Heart left ventricle (tissue), 16 donors: ENCODE results near the gene OSTF1. TPM values are rescaled to one million over a fixed set of nuclear protein-coding genes. Genes with fewer than 3 reads are reported as not detected.
A peak's percentile ranks its signal among the peaks of the same experiment; 100 is the strongest.

Source experiments
- ATAC-seq, 4 donors: fragments of 200-7000 bp; cut with Tn5 transposase; one replicate each; pipeline ENCODE4 v1.9.1; 2020 to 2022; ENCODE audit warnings: moderate library complexity in 4 of 4, mild to moderate bottlenecking in 3 of 4, moderate number of reproducible peaks in 1 of 4
- DNase-seq, 5 donors: peaks; one replicate each; pipeline ENCODE4 v3.0.0-alpha.2; 2020
- H3K27ac ChIP-seq, 12 donors: fragments of 200-600 bp; sonication (generic) in 4 of 12; one replicate each; pipeline versions ENCODE4 v1.5.0 to v1.8.0; 2016 to 2022; ENCODE audit warnings: mild to moderate bottlenecking in 2 of 12
- H3K27me3 ChIP-seq, 9 donors: fragments of 200-600 bp; sonication (generic) in 2 of 9; one replicate each; pipeline versions ENCODE4 v1.5.1 to v1.8.0; 2016 to 2022; ENCODE audit warnings: mild to moderate bottlenecking in 3 of 9
- H3K36me3 ChIP-seq, 9 donors: fragments of 200-600 bp; sonication (generic) in 2 of 9; one replicate each; pipeline versions ENCODE4 v1.5.0 to v1.8.0; 2018 to 2022; ENCODE audit warnings: mild to moderate bottlenecking in 2 of 9
- H3K4me1 ChIP-seq, 12 donors: fragments of 200-600 bp; sonication (generic) in 4 of 12; one replicate each; pipeline versions ENCODE4 v1.5.0 to v1.8.0; 2016 to 2022; ENCODE audit warnings: mild to moderate bottlenecking in 3 of 12
- H3K4me3 ChIP-seq, 12 donors: fragments of 200-600 bp; sonication (generic) in 4 of 12; one replicate each; pipeline versions ENCODE4 v1.5.0 to v1.8.0; 2017 to 2022; ENCODE audit warnings: mild to moderate bottlenecking in 9 of 12, moderate library complexity in 4 of 12
- H3K9me3 ChIP-seq, 12 donors: fragments of 200-600 bp; sonication (generic) in 4 of 12; one replicate each; pipeline versions ENCODE4 v1.5.0 to v1.8.0; 2016 to 2022; ENCODE audit warnings: mild to moderate bottlenecking in 1 of 12
- POLR2A ChIP-seq, 2 donors: fragments of 450-650 bp; IDR thresholded peaks; one replicate each; pipeline ENCODE4 v1.6.1; 2017; ENCODE audit warnings: antibody characterized with exemption in 2 of 2, mild to moderate bottlenecking in 2 of 2, moderate library complexity in 2 of 2
- WGBS, 4 donors: extraction: QIAGEN DNeasy Blood & Tissue Kit in 2 of 4; methylation state at CpG; one replicate each; pipeline versions ENCODE4 v1.1.5 to v1.1.7; 2013 to 2018; 5-methylcytosine and 5-hydroxymethylcytosine counted together
- intact Hi-C, 10 donors: fragments of 100-400 bp; cut with DNase I; formaldehyde crosslinking; loops; one replicate each; pipeline versions ENCODE4 v1.11.1 to v1.14.2; 2022
- polyA plus RNA-seq, 2 donors: library from polyadenylated mRNA; stranded (reverse); fragments of 200-250 nt; gene quantifications; one replicate each; pipeline ENCODE4 v1.2.3, GENCODE V29; 2013
- total RNA-seq, 9 donors: library from RNA; depleted of rRNA in 2 of 9; stranded (reverse); fragments of >200 nt in 2 of 9; fragmentation: NEBNext Ultra II Directional in 3 of 9; extraction: Animal tissue kit (Norgen Biotek cat#: 25700) in 3 of 9; gene quantifications; one replicate each; pipeline versions ENCODE4 v1.1.0 to v1.2.4, GENCODE V29; 2016 to 2023
- TF ChIP-seq, protein P1 (sequence below), 12 donors: fragments of 200-600 bp; sonication (generic) in 4 of 12; IDR thresholded peaks; one replicate each; pipeline versions ENCODE4 v1.5.0 to v1.8.0; 2018 to 2022; ENCODE audit warnings: antibody characterized with exemption in 12 of 12, mild to moderate bottlenecking in 5 of 12
- donor health status: ischemic (EF 13 %, LVEDD 7.1; RV severe dilation, severe dysfunction).
- donor health status: healthy with polysubstance abuse.
- donor health status: DM: no; HTN: yes; CAD: no.
- donor health status: DM: no; HTN: no; CAD: no.
- donor health status: ischemic (EF 25% LVEDD 6.9; RV normal size, moderate dysfunction).
- donor health status: ischemic (EF 25% LVEDD 5.7; RV mildly dilated, moderate dysfunction).
- donor health status: healthy.
- donor health status: DM: yes; HTN: yes; CAD: no.
- donor health status: ischemic (EF 35%, LVEDD 5.7; RV mildly dilated, moderate dysfunction).
- donor health status: nonischemic (EF 11% LVEDD 7.7; RV severe dilation, severe dysfunction).
- donor health status: DM: yes; HTN: yes; CAD: no.
- donor health status: PGD.
- donor health status: ischemic (EF 29% LVEDD 5.4; RV normal size, mild dysfunction).
- donor health status: nonischemic (EF 23%, LVEDD 6.1; RV moderate dilation, normal function).

OSTF1 gene
- total and polyA plus RNA-seq, 11 donors = 16.7 to 53.6 (median 23.9) TPM

DNA sequence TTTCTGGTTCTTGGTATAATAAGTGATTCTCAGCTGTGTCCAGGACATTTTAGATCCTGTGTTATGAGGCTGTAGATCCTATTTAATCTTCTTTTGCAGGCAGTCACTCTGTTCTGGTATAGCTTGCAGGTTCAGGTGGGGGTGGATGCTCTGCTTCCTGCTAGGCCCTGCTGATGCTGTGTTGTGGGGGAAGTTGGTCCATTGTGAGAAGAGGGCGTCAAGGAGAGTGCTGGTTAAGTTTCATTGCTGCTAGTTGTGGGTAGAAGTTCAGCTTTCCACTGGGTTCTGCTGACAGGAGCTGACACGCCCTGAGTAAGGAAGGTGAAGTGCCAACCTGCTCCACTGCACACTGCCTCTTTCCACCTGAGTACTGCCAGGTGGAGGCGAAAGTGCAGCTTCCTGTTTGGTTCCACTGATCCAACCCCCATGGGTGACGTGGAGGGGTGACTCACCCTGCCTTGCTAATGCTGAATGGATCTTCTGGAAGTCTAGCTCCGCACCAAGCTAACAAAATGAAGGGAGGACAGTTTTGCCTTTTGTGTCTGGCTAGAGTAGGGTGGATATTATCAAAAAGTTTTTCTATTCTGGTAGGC lies 16.7 kb upstream of the OSTF1 start:
- no peaks in the 10 kb centered on the region for H3K27me3 ChIP-seq
- H3K27ac ChIP-seq = no peak overlapping the region
- intact Hi-C loops = loop anchor here in 3 of 10 donors (10.0 kb wide), 3 partner anchors 57 to 137 kb away; no protein-coding TSS in a partner anchor
- TF ChIP-seq, protein P1, sequence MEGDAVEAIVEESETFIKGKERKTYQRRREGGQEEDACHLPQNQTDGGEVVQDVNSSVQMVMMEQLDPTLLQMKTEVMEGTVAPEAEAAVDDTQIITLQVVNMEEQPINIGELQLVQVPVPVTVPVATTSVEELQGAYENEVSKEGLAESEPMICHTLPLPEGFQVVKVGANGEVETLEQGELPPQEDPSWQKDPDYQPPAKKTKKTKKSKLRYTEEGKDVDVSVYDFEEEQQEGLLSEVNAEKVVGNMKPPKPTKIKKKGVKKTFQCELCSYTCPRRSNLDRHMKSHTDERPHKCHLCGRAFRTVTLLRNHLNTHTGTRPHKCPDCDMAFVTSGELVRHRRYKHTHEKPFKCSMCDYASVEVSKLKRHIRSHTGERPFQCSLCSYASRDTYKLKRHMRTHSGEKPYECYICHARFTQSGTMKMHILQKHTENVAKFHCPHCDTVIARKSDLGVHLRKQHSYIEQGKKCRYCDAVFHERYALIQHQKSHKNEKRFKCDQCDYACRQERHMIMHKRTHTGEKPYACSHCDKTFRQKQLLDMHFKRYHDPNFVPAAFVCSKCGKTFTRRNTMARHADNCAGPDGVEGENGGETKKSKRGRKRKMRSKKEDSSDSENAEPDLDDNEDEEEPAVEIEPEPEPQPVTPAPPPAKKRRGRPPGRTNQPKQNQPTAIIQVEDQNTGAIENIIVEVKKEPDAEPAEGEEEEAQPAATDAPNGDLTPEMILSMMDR (IDR thresholded peaks at IDR 0.05) = no peak
- TF ChIP-seq POLR2A (IDR thresholded peaks at IDR 0.05) = no peak
- WGBS, 4 donors = 93 to 98% (median 95%) methylated on average over 5 of the region's 5 CpGs
- no peaks in the 10 kb centered on the region for H3K9me3 ChIP-seq
- no peak for DNase-seq
- no peak overlapping the region for H3K4me3 ChIP-seq
- H3K4me1 ChIP-seq = no peaks in the 10 kb centered on the region
- peaks cover 0 to 68% (median 4%) of the 10 kb centered on the region in 9 donors for H3K36me3 ChIP-seq
- ATAC-seq = no peak

- no peak for ATAC-seq
- TF ChIP-seq, protein P1 (IDR thresholded peaks at IDR 0.05) = no peak
- TF ChIP-seq POLR2A (IDR thresholded peaks at IDR 0.05) = no peak
- Histone ChIP-seq H3K36me3 (peaks cover 0 to 59% (median 0%) of the 10 kb centered on the region in 9 donors), H3K27me3 (no peaks in the 10 kb centered on the region), H3K27ac (no peak overlapping the region), H3K4me3 (no peak overlapping the region), H3K9me3 (no peaks in the 10 kb centered on the region), H3K4me1 (no peaks in the 10 kb centered on the region)
- intact Hi-C loops = loop anchor here in 3 of 10 donors (10.0 kb wide), 3 partner anchors 58 to 138 kb away; no protein-coding TSS in a partner anchor
- DNase-seq = no peak
- 95 to 99% (median 96%) methylated on average over 4 of the region's 4 CpGs for WGBS, 4 donors
Measured at GRCh38 chr9:75072895-75073294, 15.4 kb upstream of the OSTF1 start.

GRCh38 chr9:75081632-75082031 lies 6.7 kb upstream of the OSTF1 start:
- no peaks in the 10 kb centered on the region for H3K9me3 ChIP-seq
- H3K27me3 ChIP-seq = no peaks in the 10 kb centered on the region
- peaks cover 0 to 32% (median 13%) of the 10 kb centered on the region in 12 donors for H3K4me1 ChIP-seq
- peaks cover 0 to 41% (median 4%) of the 10 kb centered on the region in 9 donors for H3K36me3 ChIP-seq
- H3K4me3 ChIP-seq = no peak overlapping the region
- ATAC-seq = no peak
- 1 to 70% (median 50%) methylated on average over 2 of the region's 2 CpGs for WGBS, 4 donors
- intact Hi-C loops = loop anchor here in 2 of 10 donors (10.0 kb wide), 2 partner anchors 103 to 127 kb away; partner anchors contain the start of gene C9orf40 (in 1 of the 2)
- DNase-seq = no peak
- H3K27ac ChIP-seq = no peak overlapping the region
- no peak for TF ChIP-seq POLR2A (IDR thresholded peaks at IDR 0.05)
- TF ChIP-seq, protein P1 (IDR thresholded peaks at IDR 0.05) = no peak

GRCh38 chr9:75083188-75083970 lies 4.9 kb upstream of the OSTF1 start:
- WGBS, 4 donors = 46 to 68% (median 51%) methylated on average over 12 of the region's 12 CpGs
- peak overlapping the region in 6 of 12 donors; percentile 6 to 58 (median 8) for H3K27ac ChIP-seq
- peaks cover 0 to 35% (median 4%) of the 10 kb centered on the region in 9 donors for H3K36me3 ChIP-seq
- ATAC-seq = peak in 3 of 4 donors; percentile 28 to 58 (median 43)
- no peak overlapping the region for H3K4me3 ChIP-seq
- peaks cover 0 to 42% (median 19%) of the 10 kb centered on the region in 12 donors for H3K4me1 ChIP-seq
- TF ChIP-seq, protein P1 (IDR thresholded peaks at IDR 0.05) = no peak
- no peak for TF ChIP-seq POLR2A (IDR thresholded peaks at IDR 0.05)
- DNase-seq = peak in 3 of 5 donors; percentile 37 to 56 (median 44)
- no peaks in the 10 kb centered on the region for H3K9me3 ChIP-seq
- intact Hi-C loops = loop anchor here in 2 of 10 donors (10.0 kb wide), 2 partner anchors 101 to 129 kb away; partner anchors contain the start of gene C9orf40 (in 1 of the 2)
- no peaks in the 10 kb centered on the region for H3K27me3 ChIP-seq
